NB4 (cell line): ENCODE results near the gene ABCB1.

Experiments
- POLR2A ChIP-seq: IDR thresholded peaks from 2 replicates; pipeline ENCODE4 v1.6.1; 2011; ENCODE audit warnings: mild to moderate bottlenecking; ENCODE audit not compliant: insufficient read length; ENCODE audit errors: extremely low read depth
- TF ChIP-seq, protein P1 (sequence below): IDR thresholded peaks from one replicate; pipeline ENCODE4 v1.5.1; 2012; ENCODE audit warnings: low read depth, low read length

DNA sequence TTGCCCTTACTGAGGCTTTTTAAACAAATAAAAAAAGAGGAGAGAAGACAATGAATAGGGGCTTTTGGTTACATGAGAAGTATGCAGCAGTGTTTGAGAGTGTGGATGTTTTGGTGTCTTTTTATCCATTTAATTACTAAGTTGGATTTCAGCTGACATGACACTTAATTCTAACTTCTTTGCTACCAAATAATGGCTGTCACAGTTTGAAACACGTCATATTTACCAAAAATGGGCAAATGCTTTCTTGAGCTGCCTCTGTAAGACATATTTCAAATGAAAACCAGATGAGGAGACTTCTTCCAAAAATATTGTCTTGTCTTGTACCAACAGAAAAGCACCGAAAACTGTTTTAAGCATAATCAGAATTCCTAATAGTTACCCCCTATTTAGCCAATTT, 129.2 kb downstream of the ABCB1 start:
- TF ChIP-seq POLR2A: no peak
- TF ChIP-seq, protein P1, sequence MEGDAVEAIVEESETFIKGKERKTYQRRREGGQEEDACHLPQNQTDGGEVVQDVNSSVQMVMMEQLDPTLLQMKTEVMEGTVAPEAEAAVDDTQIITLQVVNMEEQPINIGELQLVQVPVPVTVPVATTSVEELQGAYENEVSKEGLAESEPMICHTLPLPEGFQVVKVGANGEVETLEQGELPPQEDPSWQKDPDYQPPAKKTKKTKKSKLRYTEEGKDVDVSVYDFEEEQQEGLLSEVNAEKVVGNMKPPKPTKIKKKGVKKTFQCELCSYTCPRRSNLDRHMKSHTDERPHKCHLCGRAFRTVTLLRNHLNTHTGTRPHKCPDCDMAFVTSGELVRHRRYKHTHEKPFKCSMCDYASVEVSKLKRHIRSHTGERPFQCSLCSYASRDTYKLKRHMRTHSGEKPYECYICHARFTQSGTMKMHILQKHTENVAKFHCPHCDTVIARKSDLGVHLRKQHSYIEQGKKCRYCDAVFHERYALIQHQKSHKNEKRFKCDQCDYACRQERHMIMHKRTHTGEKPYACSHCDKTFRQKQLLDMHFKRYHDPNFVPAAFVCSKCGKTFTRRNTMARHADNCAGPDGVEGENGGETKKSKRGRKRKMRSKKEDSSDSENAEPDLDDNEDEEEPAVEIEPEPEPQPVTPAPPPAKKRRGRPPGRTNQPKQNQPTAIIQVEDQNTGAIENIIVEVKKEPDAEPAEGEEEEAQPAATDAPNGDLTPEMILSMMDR: no peak
